ENCODE results near the gene NOMO2.
"Not testable (repeated sequence)": the region's sequence is repeated elsewhere in the genome, so short reads cannot be mapped to it uniquely, and the experiment has no call there.

NOMO2 gene

GRCh38 chr16:18535519-18536168, 26.3 kb downstream of the NOMO2 start:
- not testable (repeated sequence) for H3K27ac ChIP-seq (ENCODE audit: low read depth, low read length); H3K9ac ChIP-seq (ENCODE audit: low read depth, low read length); H3K4me3 ChIP-seq (ENCODE audit: low read length); H3K27me3 ChIP-seq (ENCODE audit: insufficient read depth, low read length); H3K36me3 ChIP-seq (ENCODE audit: insufficient read depth, low read length); H3K4me1 ChIP-seq (ENCODE audit: insufficient read depth, low read length); H3K9me3 ChIP-seq (ENCODE audit: insufficient read depth, low read depth, low read length)
- WGBS = 96% methylated on average over 9 of the region's 15 CpGs

- not testable (repeated sequence) for H3K9ac ChIP-seq (ENCODE audit: low read depth, low read length); H3K27me3 ChIP-seq (ENCODE audit: insufficient read depth, low read length); H3K4me3 ChIP-seq (ENCODE audit: low read length); H3K9me3 ChIP-seq (ENCODE audit: insufficient read depth, low read depth, low read length); H3K4me1 ChIP-seq (ENCODE audit: insufficient read depth, low read length); H3K36me3 ChIP-seq (ENCODE audit: insufficient read depth, low read length); H3K27ac ChIP-seq (ENCODE audit: low read depth, low read length)
- WGBS = no CpG with 5 or more reads among the region's 4 CpGs
Observed at GRCh38 chr16:18534308-18534707, 27.6 kb downstream of the NOMO2 start.

- H3K4me3 ChIP-seq (ENCODE audit: low read length); H3K9me3 ChIP-seq (ENCODE audit: insufficient read depth, low read depth, low read length); H3K4me1 ChIP-seq (ENCODE audit: insufficient read depth, low read length); H3K27me3 ChIP-seq (ENCODE audit: insufficient read depth, low read length); H3K27ac ChIP-seq (ENCODE audit: low read depth, low read length); H3K9ac ChIP-seq (ENCODE audit: low read depth, low read length): not testable (repeated sequence)
- WGBS = 97% methylated on average over 5 of the region's 10 CpGs
- peaks cover 12% of the 10 kb centered on the region for H3K36me3 ChIP-seq (ENCODE audit: insufficient read depth, low read length)
Observed at GRCh38 chr16:18531323-18531722, 30.6 kb downstream of the NOMO2 start.

GRCh38 chr16:18530329-18530728, 31.6 kb downstream of the NOMO2 start:
- not testable (repeated sequence) for H3K27ac ChIP-seq (ENCODE audit: low read depth, low read length); H3K9me3 ChIP-seq (ENCODE audit: insufficient read depth, low read depth, low read length); H3K4me3 ChIP-seq (ENCODE audit: low read length); H3K27me3 ChIP-seq (ENCODE audit: insufficient read depth, low read length); H3K4me1 ChIP-seq (ENCODE audit: insufficient read depth, low read length); H3K9ac ChIP-seq (ENCODE audit: low read depth, low read length)
- no CpG with 5 or more reads among the region's 3 CpGs for WGBS
- H3K36me3 ChIP-seq (ENCODE audit: insufficient read depth, low read length) = peaks cover 11% of the 10 kb centered on the region

- H3K9ac ChIP-seq (ENCODE audit: low read depth, low read length); H3K27ac ChIP-seq (ENCODE audit: low read depth, low read length); H3K4me1 ChIP-seq (ENCODE audit: insufficient read depth, low read length); H3K27me3 ChIP-seq (ENCODE audit: insufficient read depth, low read length); H3K4me3 ChIP-seq (ENCODE audit: low read length); H3K9me3 ChIP-seq (ENCODE audit: insufficient read depth, low read depth, low read length): not testable (repeated sequence)
- peaks cover 11% of the 10 kb centered on the region for H3K36me3 ChIP-seq (ENCODE audit: insufficient read depth, low read length)
- no CpG with 5 or more reads among the region's 4 CpGs for WGBS
Observed at GRCh38 chr16:18526547-18526946, 35.4 kb downstream of the NOMO2 start.

GRCh38 chr16:18525882-18526482, 35.9 kb downstream of the NOMO2 start:
- H3K4me3 ChIP-seq (ENCODE audit: low read length); H3K27me3 ChIP-seq (ENCODE audit: insufficient read depth, low read length); H3K9me3 ChIP-seq (ENCODE audit: insufficient read depth, low read depth, low read length); H3K27ac ChIP-seq (ENCODE audit: low read depth, low read length); H3K4me1 ChIP-seq (ENCODE audit: insufficient read depth, low read length); H3K9ac ChIP-seq (ENCODE audit: low read depth, low read length): not testable (repeated sequence)
- H3K36me3 ChIP-seq (ENCODE audit: insufficient read depth, low read length) = peaks cover 11% of the 10 kb centered on the region
- WGBS = no CpG with 5 or more reads among the region's 8 CpGs

- H3K36me3 ChIP-seq (ENCODE audit: insufficient read depth, low read length); H3K4me1 ChIP-seq (ENCODE audit: insufficient read depth, low read length); H3K9ac ChIP-seq (ENCODE audit: low read depth, low read length); H3K27ac ChIP-seq (ENCODE audit: low read depth, low read length); H3K4me3 ChIP-seq (ENCODE audit: low read length); H3K9me3 ChIP-seq (ENCODE audit: insufficient read depth, low read depth, low read length); H3K27me3 ChIP-seq (ENCODE audit: insufficient read depth, low read length): not testable (repeated sequence)
- WGBS = no CpG with 5 or more reads among the region's 9 CpGs
Observed at GRCh38 chr16:18522637-18523036, 39.3 kb downstream of the NOMO2 start.

- no CpG with 5 or more reads among the region's 15 CpGs for WGBS
- not testable (repeated sequence) for H3K9me3 ChIP-seq (ENCODE audit: insufficient read depth, low read depth, low read length); H3K4me3 ChIP-seq (ENCODE audit: low read length); H3K27me3 ChIP-seq (ENCODE audit: insufficient read depth, low read length); H3K4me1 ChIP-seq (ENCODE audit: insufficient read depth, low read length); H3K36me3 ChIP-seq (ENCODE audit: insufficient read depth, low read length); H3K9ac ChIP-seq (ENCODE audit: low read depth, low read length); H3K27ac ChIP-seq (ENCODE audit: low read depth, low read length)
Observed at GRCh38 chr16:18521445-18522181, 40.3 kb downstream of the NOMO2 start.

- H3K4me3 ChIP-seq (ENCODE audit: low read length); H3K9ac ChIP-seq (ENCODE audit: low read depth, low read length); H3K27me3 ChIP-seq (ENCODE audit: insufficient read depth, low read length); H3K9me3 ChIP-seq (ENCODE audit: insufficient read depth, low read depth, low read length); H3K36me3 ChIP-seq (ENCODE audit: insufficient read depth, low read length); H3K27ac ChIP-seq (ENCODE audit: low read depth, low read length); H3K4me1 ChIP-seq (ENCODE audit: insufficient read depth, low read length): not testable (repeated sequence)
- no CpG with 5 or more reads among the region's 12 CpGs for WGBS
Observed at GRCh38 chr16:18518536-18519283, 43.2 kb downstream of the NOMO2 start.

GRCh38 chr16:18498430-18498829, 63.5 kb downstream of the NOMO2 start:
- H3K36me3 ChIP-seq (ENCODE audit: insufficient read depth, low read length); H3K4me1 ChIP-seq (ENCODE audit: insufficient read depth, low read length); H3K4me3 ChIP-seq (ENCODE audit: low read length); H3K27me3 ChIP-seq (ENCODE audit: insufficient read depth, low read length); H3K9me3 ChIP-seq (ENCODE audit: insufficient read depth, low read depth, low read length); H3K9ac ChIP-seq (ENCODE audit: low read depth, low read length); H3K27ac ChIP-seq (ENCODE audit: low read depth, low read length): not testable (repeated sequence)
- no CpG with 5 or more reads among the region's 7 CpGs for WGBS

GRCh38 chr16:18497032-18497431, 64.9 kb downstream of the NOMO2 start:
- not testable (repeated sequence) for H3K27me3 ChIP-seq (ENCODE audit: insufficient read depth, low read length); H3K9ac ChIP-seq (ENCODE audit: low read depth, low read length); H3K27ac ChIP-seq (ENCODE audit: low read depth, low read length); H3K4me3 ChIP-seq (ENCODE audit: low read length); H3K9me3 ChIP-seq (ENCODE audit: insufficient read depth, low read depth, low read length); H3K36me3 ChIP-seq (ENCODE audit: insufficient read depth, low read length); H3K4me1 ChIP-seq (ENCODE audit: insufficient read depth, low read length)
- WGBS = no CpG with 5 or more reads among the region's 5 CpGs

Data from HUES64 (cell line).